Measurements from ENCODE around the gene ANKFY1. TPM values are rescaled to one million over a fixed set of nuclear protein-coding genes. Genes with fewer than 3 reads are reported as not detected.
A peak's percentile ranks its signal among the peaks of the same experiment; 100 is the strongest.

Gene ANKFY1
- polyA plus RNA-seq (2012; ENCODE audit: insufficient read depth, insufficient read length) = 26.6 TPM

GRCh38 chr17:4263282-4264215 is at the start of gene ANKFY1:
ANKFY1 (minus strand) TSS chr17:4263979; CDS start chr17:4263941, 38 bp downstream.
- H3K4me3 ChIP-seq (ENCODE audit: low read length) = peak within 1 kb of the TSS; percentile 95
- peak; percentile 90 for DNase-seq (ENCODE audit: low read depth, low spot score)

- no peak for DNase-seq (ENCODE audit: low read depth, low spot score)
- H3K4me3 ChIP-seq (ENCODE audit: low read length) = no peak overlapping the region
Observed at GRCh38 chr17:4310354-4311060, 46.7 kb upstream of the ANKFY1 start.

- DNase-seq (ENCODE audit: low read depth, low spot score) = no peak
- H3K4me3 ChIP-seq (ENCODE audit: low read length) = no peak overlapping the region
Observed at GRCh38 chr17:4309897-4310296, 46.1 kb upstream of the ANKFY1 start.

- DNase-seq (ENCODE audit: low read depth, low spot score) = no peak
- no peak overlapping the region for H3K4me3 ChIP-seq (ENCODE audit: low read length)
Observed at GRCh38 chr17:4307179-4307930, 43.6 kb upstream of the ANKFY1 start.

GRCh38 chr17:4305224-4305623 is 41.4 kb upstream of the ANKFY1 start:
- no peak overlapping the region for H3K4me3 ChIP-seq (ENCODE audit: low read length)
- no peak for DNase-seq (ENCODE audit: low read depth, low spot score)

GRCh38 chr17:4304417-4305027 is 40.7 kb upstream of the ANKFY1 start:
- peak; percentile 29 for DNase-seq (ENCODE audit: low read depth, low spot score)
- H3K4me3 ChIP-seq (ENCODE audit: low read length) = no peak overlapping the region

- DNase-seq (ENCODE audit: low read depth, low spot score) = no peak
- H3K4me3 ChIP-seq (ENCODE audit: low read length) = no peak overlapping the region
Observed at GRCh38 chr17:4301066-4301465, 37.3 kb upstream of the ANKFY1 start.

GRCh38 chr17:4297351-4297750 is 33.6 kb upstream of the ANKFY1 start:
- DNase-seq (ENCODE audit: low read depth, low spot score) = no peak
- H3K4me3 ChIP-seq (ENCODE audit: low read length) = no peak overlapping the region

GRCh38 chr17:4295686-4296085 is 31.9 kb upstream of the ANKFY1 start:
- DNase-seq (ENCODE audit: low read depth, low spot score) = no peak
- H3K4me3 ChIP-seq (ENCODE audit: low read length) = no peak overlapping the region

GRCh38 chr17:4293572-4293971 is 29.8 kb upstream of the ANKFY1 start:
- H3K4me3 ChIP-seq (ENCODE audit: low read length) = no peak overlapping the region
- no peak for DNase-seq (ENCODE audit: low read depth, low spot score)

- no peak for DNase-seq (ENCODE audit: low read depth, low spot score)
- H3K4me3 ChIP-seq (ENCODE audit: low read length) = no peak overlapping the region
Observed at GRCh38 chr17:4287710-4288109, 23.9 kb upstream of the ANKFY1 start.

- no peak for DNase-seq (ENCODE audit: low read depth, low spot score)
Observed at GRCh38 chr17:4276514-4276913, 12.7 kb upstream of the ANKFY1 start.

GRCh38 chr17:4272972-4273368 is 9.2 kb upstream of the ANKFY1 start:
- no peak overlapping the region for H3K4me3 ChIP-seq (ENCODE audit: low read length)
- no peak for DNase-seq (ENCODE audit: low read depth, low spot score)

More at GRCh38 chr17:4276514-4276913, 12.7 kb upstream of the ANKFY1 start:
- no peak overlapping the region for H3K4me3 ChIP-seq (ENCODE audit: low read length)

GRCh38 chr17:4272213-4272971 is 8.6 kb upstream of the ANKFY1 start:
- no peak for DNase-seq (ENCODE audit: low read depth, low spot score)
- H3K4me3 ChIP-seq (ENCODE audit: low read length) = no peak overlapping the region

GRCh38 chr17:4270736-4271135 is 7.0 kb upstream of the ANKFY1 start:
- no peak for DNase-seq (ENCODE audit: low read depth, low spot score)
- no peak overlapping the region for H3K4me3 ChIP-seq (ENCODE audit: low read length)

- DNase-seq (ENCODE audit: low read depth, low spot score) = no peak
- H3K4me3 ChIP-seq (ENCODE audit: low read length) = no peak overlapping the region
Observed at GRCh38 chr17:4269915-4270314, 6.1 kb upstream of the ANKFY1 start.

GRCh38 chr17:4267402-4267801 is 3.6 kb upstream of the ANKFY1 start:
- no peak overlapping the region for H3K4me3 ChIP-seq (ENCODE audit: low read length)
- no peak for DNase-seq (ENCODE audit: low read depth, low spot score)

- no peak overlapping the region for H3K4me3 ChIP-seq (ENCODE audit: low read length)
- DNase-seq (ENCODE audit: low read depth, low spot score) = no peak
Observed at GRCh38 chr17:4266550-4266949, 2.8 kb upstream of the ANKFY1 start.
